ENCODE data around the gene PRPF40A.
A peak's percentile ranks its signal among the peaks of the same experiment; 100 is the strongest.

PRPF40A gene

DNA sequence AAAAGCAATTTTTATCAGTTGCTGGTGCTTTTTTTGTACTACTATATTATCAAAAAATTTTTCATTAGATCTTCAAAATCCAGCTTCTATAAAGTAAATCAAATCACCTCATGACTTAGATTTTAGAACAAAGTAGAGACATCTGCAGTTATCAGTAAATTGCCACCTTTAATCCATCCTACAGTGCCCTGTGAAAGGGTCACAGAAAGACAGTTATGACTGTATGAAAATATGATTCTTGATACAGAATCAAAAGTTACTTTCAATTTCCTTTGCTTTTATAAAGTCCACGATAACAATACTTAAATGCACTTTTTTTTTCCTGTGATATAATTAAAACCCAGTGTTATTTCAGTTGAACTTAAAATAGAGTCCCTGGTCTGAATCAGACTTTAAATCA lies 61.4 kb downstream of the PRPF40A start:
- no peak for FAIRE-seq
- DNase-seq (ENCODE audit: low spot score), result no peak

DNA sequence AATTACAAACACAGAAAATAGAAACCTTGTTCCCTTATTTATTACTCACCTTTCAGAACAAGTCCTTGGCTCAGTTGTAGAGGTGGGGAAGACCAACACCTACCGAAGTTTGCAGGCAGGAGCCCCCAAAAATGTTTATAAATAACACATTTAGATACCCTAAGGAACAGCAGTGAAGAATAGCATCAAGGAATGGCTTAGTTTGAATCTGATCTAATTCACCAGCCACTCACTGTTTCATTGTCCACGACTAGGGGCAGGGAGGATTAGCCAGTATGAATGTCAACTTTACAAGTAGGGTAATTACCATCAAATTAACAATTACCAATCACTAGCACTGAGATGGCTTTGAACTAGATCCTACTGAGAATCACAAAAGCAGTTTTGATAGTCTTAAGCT lies 65.4 kb downstream of the PRPF40A start:
- FAIRE-seq (no peak), DNase-seq (ENCODE audit: low spot score) (no peak)

DNA sequence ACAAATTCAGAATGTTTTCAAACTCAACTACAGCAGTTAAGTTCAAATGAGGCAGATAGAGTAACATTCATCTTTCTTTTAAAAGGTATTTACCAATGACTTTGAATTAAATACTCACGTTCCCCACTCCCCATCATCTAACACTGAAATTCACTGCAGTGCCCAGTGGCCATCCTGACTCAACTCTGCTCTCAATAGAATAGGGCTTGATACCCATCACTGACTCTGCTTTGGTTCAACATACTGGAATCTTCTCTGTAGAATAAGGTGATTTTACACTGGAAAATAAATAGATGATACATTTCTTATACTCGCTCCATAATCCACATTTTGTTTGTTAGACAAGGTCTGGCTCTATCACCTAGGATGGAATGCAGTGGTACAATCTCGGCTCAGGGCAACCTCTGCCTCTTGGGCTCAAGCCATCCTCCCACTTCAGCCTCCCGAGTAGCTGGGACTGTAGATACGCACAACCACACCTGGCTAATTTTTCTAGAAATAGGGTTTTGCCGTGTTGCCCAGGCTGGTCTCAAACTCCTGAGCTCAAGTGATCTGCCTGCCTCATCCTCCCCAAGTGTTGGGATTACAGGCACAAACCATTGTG lies 66.4 kb downstream of the PRPF40A start:
- FAIRE-seq (no peak), DNase-seq (ENCODE audit: low spot score) (no peak)

DNA sequence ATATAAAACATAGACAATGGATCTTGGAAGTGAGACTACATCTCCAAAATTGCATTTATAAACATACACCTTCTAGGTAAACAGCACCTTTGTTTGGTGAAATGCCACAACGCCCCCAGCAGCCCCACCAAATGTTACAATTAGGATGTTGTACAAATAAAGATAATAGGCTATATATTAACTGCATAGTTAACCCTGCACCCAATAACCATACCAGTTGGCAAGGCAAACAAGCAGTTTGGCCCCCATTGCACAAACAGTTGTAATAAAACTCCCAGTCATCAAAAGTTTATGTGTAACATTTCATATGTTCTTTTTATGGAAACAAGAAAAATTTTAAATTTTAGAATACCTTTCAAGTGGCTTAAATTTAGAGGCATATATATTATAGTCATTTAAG lies 67.3 kb downstream of the PRPF40A start:
- DNase-seq (ENCODE audit: low spot score) (no peak), FAIRE-seq (no peak)

DNA sequence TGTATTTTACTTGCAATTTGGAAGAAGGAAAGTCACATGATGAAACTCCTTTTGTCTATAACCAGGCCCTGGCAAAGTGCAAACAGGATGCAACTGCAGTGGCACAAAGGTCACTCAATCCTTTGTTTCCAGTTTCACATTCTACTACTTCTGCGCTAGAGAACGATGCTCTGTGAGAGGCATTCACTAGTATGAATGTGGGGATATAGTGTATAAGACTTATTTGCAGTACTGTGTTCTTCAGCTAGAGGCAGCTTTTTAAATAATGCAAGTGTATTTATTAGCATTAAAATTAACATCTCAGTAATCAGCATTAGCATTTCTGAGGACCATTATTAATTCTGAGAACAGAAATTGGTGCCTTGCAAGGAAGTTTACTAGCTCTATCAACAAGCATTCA lies 68.9 kb downstream of the PRPF40A start:
- DNase-seq (ENCODE audit: low spot score), result no peak
- no peak for FAIRE-seq

DNA sequence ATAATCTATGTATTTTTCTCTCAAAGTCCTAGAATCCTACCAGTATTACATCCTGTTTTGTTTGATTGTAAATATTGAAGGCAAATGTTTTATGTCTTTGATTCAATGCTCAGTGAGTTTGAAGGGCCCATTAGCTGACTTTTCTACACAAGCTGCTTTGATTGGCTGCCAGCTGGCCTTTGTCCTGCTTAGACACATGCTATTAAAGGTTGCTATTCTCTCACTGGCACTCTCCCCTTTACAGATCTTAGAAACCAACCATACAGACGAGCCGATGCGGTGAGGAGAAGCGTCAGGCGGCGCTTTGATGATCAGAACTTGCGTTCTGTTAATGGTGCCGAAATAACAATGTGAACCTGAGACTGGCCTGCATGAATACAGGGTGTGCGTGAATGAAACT lies 69.7 kb downstream of the PRPF40A start:
- FAIRE-seq (no peak), DNase-seq (ENCODE audit: low spot score) (no peak)

DNA sequence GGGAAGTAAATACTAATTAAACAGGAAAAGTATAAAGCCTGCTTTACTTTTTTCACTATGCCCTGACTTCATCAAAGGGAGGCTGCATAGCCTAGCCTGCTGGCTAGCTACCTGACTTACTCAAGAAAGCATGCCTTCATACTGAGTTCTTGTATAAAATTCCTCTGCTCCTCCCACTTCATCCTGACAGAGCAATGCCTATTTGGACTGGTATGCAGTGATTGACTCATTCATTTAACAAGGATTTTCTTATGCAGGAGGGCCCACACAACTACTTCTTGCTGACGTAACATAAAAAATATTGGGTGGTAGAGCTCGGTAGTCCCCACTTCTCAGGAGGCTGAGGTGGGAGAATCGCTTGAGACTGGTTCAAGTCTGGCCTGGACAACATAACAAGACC lies 70.5 kb downstream of the PRPF40A start:
- peak; percentile 37 for DNase-seq (ENCODE audit: low spot score)
- FAIRE-seq, result no peak

DNA sequence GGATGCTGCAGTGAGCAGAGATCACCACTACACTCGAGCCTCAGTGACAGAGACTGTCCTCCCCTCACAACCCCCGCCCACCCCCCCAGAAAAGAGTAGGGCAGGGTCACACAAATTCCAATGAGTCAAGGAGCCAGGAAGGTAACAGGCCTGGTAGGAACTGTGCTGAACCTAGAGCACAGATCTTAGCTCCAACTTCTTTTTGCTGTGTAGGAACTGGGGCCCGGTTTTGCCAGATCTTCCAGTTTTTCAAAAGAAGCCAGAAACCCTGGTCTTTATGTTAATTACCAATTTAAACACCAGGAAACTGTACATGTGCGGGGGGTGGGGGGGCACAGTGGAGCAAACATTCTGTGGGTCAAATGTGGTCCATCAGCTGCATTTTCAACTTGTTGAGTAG lies 71.0 kb downstream of the PRPF40A start:
- DNase-seq (ENCODE audit: low spot score), result no peak
- no peak for FAIRE-seq

DNA sequence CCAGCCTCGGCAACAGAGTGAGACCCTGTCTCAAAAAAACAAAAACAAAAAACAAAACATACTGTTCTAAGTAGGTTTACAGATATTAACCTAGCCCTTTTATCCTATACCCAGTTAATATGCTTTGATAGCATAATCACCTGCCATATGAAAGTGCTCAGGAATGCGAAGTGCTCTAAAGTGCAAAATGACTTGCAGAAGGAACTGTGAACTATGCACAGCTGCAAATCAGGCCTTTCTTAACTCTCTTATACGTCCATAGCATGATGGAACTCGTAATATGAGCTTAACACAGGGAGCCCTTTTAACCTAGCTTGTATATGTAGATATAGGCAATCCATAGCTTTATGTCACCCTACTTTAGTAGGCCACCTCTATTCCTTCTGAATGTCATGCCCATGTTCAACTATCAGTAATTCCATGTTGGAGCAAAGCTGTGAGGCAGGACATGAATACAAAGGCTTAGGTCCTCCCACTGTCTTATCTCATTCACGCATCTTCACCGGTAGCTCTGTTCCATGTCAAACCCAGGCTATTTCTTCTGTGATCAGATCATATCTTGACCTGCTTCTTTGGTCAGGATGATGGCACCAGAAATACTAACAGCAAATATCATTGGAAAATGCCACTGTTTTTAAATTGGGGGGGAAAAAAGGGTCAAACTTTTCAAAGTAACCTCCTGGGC lies 72.9 kb downstream of the PRPF40A start:
- FAIRE-seq (no peak), DNase-seq (ENCODE audit: low spot score) (no peak)

DNA sequence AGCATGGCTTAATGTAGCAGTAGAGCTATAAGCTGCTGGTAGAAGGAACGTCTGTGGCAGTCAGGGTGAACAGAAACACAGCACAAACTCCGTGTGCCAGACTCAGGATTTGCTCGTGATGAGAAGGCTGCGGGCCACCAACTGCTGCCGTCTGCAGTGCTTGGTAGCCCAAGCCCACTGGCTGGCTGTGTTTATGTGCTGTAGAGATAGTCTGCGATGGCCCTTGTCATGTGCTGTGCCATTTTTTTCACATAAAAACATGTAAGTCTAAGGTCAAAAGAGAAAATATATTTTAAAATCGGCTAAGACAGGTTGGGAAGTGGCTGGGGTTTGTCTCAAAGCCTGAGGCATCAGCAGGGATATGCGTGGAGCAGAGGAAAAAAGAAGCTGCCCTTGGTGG lies 78.7 kb downstream of the PRPF40A start:
- DNase-seq (ENCODE audit: low spot score), result no peak
- FAIRE-seq, result no peak

DNA sequence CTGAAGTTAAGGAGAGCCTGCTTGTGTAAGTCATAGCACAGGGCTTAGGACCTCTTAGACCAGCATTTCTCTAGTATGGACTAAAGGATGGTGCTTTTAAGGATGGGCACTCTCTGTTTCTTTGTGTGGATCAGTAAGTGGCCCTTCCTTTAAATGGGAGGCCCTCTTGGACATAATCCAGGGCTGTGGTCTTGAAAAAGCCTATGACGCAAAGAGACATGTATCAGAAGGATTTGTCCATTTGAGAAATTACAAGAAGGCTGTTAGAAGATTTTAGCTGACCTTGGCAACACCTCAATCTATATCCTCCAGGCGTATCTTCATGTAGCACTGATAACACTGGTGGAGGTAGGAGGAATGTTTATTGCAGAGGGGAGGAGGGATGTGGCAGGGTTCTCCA lies 79.2 kb downstream of the PRPF40A start:
- DNase-seq (ENCODE audit: low spot score) (no peak), FAIRE-seq (no peak)

DNA sequence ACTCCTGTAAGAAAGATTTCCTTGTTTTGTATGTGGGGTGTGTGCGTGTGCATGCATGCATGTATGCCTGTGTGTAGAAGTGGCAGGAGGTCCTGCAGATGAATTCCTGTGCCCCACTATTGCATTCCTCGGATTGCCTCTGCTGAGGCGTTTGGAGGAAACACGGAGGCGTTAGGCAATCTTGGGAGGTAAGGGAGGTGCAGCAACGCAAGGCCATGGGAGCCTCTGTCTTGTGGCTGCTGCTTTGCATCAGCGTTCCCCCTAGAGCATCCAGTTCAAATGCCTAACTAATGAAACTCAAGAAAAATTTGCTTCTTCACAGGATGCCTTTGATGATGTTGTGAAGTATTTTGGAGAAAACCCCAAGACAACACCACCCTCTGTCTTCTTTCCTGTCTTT lies 80.0 kb downstream of the PRPF40A start:
- no peak for FAIRE-seq
- DNase-seq (ENCODE audit: low spot score), result no peak

DNA sequence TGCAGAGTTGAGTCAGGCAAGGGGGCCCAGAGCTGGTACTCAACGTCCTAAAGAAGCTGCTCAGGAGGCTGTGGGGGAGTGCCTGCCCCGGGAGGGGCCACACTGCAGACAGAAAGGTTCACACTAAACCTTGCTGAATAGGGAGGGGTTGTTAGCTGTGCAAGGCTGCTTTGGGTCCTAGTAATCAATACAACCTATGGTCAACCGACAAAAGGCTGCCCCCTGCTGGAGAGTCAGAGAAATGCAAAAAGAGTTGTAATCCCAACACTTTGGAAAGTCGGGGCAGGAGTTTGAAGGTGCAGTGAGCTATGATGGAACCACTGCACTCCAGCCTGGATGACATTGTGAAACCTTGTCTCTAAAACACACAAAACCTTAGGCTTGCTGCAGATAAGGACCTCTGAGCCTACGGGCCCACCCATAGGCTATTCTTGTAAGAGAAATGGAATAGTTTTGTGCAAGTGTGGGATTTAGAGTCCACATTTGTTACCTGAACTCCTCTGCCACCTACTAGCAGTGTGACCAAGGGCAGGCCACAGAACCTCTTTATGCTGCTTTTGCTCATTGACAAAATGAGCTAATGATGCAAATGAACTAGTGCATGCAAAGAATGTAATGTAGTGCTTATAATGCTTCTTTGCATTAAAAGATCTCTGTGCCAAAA lies 81.5 kb downstream of the PRPF40A start:
- FAIRE-seq (no peak), DNase-seq (ENCODE audit: low spot score) (peak; percentile 69)

DNA sequence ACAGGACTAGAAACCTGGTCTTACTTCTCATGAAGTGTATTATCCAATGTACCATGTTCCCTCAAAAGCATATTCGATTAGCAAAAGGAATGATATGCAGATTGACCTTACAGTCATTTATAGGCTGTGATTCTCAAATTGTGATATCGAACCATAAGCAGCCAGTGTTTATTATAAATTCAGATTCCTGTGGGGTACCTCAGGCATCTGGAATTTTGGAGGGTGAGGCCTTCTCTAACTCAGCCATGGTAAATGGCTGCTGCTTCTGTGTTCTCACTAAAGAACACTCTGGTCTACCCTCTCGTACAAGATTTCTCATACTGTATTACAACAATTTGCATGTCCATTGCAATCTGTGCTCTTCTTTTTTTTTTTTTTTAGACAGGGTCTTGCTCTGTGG lies 84.5 kb downstream of the PRPF40A start:
- FAIRE-seq, result no peak
- no peak for DNase-seq (ENCODE audit: low spot score)

DNA sequence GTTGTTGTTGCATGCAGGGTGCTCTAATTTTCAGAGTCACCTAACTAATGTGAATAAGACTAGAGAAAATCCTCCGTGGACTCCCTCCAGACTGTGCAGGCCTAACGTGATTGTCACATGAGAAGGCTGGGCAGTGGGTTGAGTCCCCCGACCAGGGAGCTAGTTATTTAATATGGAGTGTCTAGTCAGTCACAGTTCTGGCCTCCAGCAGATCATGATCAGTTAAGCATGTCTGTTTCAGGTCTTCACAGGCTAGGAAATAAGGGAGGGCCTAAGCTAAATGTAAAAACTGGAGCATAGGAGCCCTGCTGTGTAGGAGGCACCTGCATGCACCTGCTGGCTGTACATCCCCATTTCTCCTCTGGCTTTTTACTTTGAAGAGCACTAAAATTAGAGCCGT lies 86.8 kb downstream of the PRPF40A start:
- DNase-seq (ENCODE audit: low spot score) (no peak), FAIRE-seq (no peak)

DNA sequence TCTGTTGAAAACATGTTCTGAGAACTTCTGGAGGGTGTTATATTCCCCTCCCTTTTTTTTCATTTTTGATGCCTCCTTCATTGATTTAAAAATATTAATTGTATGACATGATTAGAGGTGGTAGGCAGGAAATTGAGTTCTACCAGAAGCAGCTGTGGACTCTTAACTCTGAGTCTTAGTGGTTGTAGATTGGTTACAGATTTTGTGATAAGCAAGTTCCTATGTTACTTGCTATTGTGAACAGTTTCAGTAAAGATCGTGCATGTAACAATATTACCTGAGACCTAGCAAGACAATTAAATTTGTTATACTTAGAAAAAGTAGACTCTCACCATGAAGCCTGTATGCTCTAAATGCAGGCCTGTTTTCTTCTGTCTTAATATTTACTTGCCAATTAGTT lies 88.1 kb downstream of the PRPF40A start:
- no peak for FAIRE-seq
- DNase-seq (ENCODE audit: low spot score), result no peak

DNA sequence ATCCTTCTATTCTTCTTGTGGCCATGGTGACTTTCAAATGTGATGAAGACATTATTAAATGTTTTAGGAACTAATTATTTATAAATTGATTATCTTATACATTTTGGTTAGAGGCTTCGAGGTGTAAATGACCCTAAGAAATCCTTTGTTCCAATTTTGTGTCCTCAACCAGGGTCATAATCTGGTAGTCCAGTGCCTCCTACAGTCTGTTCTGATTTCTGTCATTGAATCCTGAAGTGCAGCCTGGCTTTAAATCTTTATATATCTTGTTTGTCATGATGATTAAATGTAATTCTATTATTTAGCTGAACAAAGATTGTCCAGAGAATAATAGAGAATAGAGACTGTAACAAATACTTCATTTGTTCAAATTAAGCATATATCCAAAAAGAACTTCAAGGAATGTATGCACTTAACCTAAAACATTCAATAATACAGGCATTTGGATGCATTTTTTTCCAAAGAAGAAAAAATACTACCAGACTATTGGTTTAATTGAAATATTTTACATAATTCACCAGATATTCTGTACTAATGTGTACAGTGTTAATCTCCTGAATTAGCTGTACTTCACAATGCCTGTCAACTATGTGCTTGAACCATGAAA lies 89.8 kb downstream of the PRPF40A start:
- peak; percentile 14 for DNase-seq (ENCODE audit: low spot score)
- no peak for FAIRE-seq

DNA sequence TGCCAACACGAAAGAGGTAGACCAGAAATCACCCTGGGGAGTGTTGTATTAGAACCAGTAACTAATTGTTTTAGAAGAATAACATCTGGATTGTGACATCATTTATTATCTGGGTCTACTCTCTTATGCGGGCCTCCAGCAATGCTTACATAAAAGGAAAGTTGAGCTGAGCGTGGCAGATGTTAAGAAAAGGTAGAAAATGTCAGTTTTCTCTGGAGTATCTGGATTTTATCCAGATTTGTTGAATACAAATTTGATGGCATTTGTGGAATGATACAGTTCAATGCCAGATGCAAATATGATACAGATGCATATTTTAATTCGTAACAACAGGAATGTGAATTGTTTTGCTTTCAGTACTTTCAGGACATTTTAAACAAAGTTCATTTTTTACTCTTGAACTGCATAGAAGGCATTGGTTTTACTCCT lies 90.3 kb downstream of the PRPF40A start:
- DNase-seq (ENCODE audit: low spot score) (no peak), FAIRE-seq (no peak)

DNA sequence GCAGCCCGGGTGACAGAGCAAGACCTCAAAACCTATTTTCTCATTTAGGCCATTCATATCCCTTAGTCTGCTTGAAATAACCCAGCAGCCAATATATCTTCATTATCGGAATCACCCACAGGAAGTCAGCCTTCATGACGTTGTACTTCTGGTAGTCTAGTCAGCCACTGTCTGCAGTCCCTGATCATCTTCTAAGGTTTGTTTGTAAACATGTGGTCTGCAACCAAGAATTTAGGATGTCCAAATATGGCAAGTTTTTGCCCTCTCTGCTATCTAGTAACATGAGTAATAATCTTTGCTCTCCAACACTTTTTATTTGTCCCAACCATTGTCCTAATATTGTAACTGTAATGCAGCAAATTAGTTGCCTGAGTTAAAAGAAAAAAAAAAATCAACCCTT lies 92.5 kb downstream of the PRPF40A start:
- DNase-seq (ENCODE audit: low spot score) (no peak), FAIRE-seq (no peak)

DNA sequence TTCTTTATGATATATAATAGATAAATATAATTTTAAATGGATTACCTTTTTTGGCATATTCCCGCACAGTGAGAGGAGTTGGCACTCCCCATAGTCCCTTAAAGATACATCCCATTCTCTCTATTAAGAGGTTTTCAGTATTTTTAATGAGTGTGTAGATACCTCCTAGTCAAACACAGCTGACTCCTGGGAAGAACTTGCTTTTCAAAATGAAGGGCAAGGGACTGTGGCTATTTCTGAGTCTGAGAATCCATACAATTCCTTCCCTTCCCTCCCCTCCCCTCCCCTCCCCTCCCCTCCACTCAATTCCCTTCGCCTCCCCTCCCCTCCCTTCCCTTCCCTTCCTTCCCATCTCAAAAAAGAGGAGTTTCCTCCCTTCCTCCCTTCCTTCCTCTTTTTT lies 93.5 kb downstream of the PRPF40A start:
- DNase-seq (ENCODE audit: low spot score) (no peak), FAIRE-seq (no peak)

DNA sequence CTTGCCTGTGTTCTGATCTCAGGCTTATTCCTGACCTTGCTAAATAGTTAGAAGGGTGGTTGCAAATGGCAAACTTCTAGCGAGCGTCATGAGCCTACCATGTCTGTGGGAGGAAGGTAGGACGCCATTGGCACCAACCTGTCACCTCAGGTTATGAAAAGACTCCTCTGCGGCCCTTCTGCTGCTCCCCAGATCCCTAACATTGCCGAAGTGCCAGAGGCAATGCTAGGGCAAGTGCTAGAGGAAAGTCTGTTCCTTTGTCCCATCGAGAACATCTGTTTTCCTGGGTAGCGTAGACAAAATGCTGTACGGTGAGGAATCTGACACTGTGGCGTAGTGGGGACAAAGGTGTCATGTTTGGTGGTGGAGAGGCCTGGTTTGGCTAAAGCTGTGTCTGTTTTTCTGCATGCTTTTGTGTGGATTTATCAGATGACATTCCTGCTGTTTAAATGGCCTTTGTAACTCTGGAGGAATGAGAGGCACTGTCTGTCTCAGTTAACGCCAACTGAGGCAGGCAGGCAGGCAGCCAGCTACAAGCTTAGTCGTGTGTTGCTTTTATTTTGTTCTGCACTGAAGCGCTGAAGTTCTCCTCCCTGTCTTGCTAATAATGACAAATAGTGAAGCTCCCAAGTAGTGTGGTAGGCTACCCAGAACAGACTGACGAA lies 94.1 kb downstream of the PRPF40A start:
- FAIRE-seq, result no peak
- DNase-seq (ENCODE audit: low spot score), result no peak

DNA sequence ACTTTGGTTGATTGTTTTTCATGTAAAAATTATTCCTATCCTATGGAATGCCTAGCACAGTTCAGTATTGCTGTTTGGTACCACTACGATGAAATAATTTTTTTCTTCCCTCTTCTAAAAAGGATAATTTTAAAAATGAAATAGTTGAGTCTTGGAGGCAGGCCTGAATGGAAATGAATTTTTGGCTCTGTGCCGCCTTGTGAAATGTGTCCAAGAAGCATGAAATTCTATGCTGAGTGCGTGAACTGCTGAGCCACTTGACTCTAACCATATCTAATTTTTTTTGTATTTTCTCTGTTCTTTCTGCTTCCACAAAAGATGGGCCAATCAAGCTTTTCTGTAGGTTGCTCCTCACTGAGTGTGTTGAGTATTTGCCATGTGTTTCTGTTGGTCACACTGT lies 95.0 kb downstream of the PRPF40A start:
- FAIRE-seq, result no peak

More for the DNA sequence above, 95.0 kb downstream of the PRPF40A start:
- DNase-seq (ENCODE audit: low spot score), result no peak

Measured in urothelium cell line (cell line).